Activated T-cell treated with anti-CD3 and anti-CD28 coated beads for 1 hour (primary cell): ENCODE data around the gene NEURL4.
"Not testable (repeated sequence)": the region's sequence is repeated elsewhere in the genome, so short reads cannot be mapped to it uniquely, and the experiment has no call there.

Experiments
- DNase-seq: peaks from one replicate; pipeline ENCODE4 v3.0.0-alpha.2; 2020; ENCODE audit warnings: low read depth

Gene NEURL4

DNA sequence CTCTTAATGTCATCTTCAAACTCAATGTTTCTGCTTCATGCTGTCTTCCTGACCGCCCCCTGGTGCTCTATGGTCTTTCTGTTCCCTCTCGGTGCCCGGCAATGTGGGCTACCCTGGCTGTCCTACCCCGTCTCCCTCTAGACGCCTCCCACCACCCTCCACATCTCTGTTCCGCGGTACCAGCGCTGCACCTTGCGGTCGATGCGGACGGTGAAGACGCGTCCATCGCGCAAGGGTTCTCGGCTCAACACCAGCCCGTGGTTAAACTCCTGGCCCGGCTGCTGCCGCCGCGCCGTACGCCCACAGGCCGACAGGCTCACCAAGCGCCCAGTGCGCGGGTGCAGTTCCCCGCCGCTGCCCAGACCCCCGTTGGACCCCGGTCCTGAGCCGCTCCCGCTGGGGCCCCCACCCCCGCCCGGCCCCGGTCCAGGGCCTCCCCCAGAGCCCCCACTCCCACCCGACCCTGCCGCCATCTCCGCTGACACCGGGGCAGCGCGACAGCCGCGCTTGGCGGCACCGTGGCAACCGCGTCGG lies at the start of gene NEURL4:
Gene NEURL4 (minus strand): TSS at position 496 of the 534 bp plus-strand sequence. CDS start 23 bp downstream, at position 473.
- DNase-seq, result no peak

DNA sequence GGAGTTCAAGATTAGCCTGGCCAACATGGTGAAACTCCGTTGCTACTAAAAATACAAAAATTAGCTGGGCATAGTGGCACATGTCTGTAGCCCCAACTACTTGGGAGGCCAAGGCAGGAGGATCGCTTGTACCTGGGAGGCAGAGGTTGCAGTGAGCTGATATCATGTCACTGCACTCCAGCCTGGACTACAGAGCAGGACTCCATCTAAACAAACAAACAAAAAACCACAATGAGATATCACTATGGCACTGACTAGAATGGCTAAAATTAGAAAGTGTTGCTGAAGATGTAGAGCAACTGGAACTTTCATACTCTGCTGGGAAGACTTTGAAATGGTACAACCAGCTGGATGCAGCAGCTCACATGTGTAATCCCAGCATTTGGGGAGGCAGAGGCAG lies 45.2 kb upstream of the NEURL4 start:
- no peak for DNase-seq

DNA sequence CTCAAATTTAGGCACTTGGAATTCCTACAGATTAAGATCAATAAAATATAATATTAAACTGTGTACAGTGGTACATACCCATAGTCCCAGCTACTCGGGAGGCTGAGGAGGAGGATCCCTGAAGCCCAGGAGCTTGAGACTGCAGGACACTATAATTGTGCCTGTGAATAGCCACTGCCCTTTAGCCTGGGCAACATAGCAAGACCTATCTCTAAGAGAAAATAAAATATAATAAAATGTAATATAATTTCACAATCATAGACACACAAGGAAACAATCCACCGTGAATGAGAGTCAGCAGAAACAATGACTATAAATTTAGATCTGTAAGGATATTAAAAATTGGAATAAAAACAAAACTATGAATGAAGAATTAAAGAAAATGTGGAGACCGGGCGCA lies 41.7 kb upstream of the NEURL4 start:
- DNase-seq, result no peak

DNA sequence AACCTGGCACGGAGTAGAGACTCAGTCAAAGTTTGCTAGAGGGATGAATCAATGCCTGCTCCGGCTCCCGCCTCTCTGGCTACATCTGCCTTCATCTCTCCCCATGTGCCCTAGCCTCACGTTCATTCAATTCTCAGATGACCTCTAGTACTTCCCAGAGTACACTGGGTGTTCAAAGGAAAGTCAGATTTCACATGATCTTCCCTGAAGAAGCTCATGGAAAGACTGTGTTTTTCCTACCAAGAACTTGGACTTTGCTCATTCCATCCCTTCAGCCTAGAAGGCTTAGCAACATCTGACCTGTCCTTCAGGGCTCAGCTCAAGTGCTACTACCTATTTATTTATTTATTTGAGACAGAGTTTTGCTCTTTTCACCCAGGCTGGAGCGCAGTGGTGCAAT lies 40.7 kb upstream of the NEURL4 start:
- no peak for DNase-seq

DNA sequence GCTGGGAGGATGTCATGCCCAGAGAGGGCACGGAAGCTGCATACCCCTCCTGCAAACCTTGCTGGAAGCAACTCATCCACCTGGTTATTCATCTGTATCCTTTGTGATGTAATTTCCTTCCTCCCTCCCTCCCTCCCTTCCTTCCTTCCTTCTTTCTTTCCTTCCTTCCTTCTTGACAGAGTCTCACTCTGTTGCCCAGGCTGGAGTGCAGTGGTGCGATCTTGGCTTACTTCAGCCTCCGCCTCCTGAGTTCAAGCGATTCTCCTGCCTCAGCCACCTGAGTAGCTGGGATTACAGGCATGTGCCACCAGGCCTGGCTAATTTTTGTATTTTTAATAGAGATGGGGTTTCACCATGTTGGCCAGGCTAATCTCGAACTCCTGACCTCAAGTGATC lies 39.5 kb upstream of the NEURL4 start:
- DNase-seq, result not testable (repeated sequence)

DNA sequence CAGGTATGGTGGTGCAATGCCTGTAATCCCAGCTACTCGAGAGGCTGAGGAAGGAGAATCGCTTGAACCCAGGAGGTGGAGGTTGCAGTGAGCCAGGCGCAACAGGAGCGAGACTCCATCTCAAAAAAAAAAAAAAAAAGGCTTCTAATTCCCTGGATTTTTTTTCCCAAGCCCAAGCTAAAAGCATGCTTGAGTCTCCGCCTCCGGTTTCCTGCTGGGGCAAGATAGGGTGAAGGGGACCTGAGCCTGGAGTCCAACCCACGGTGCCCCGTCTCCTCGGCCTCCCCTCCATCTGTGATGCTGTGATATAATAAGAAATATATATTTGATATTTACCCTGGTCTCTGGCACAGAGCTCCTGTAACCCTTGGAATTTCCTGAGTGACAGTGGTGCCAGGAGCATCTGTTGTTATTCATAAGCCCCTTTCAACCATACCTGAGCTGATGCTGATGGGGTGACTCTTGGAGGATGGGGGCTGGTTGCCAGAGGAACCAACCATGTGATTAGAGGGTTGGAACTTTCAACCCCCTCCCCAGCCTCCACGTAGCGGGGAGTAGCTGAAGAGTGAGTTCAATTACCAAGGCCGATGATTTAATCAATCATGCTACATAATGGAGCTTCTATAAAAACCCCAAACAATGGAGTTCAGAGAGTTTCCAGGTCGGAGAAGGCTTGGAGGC lies 38.9 kb upstream of the NEURL4 start:
- no peak for DNase-seq

DNA sequence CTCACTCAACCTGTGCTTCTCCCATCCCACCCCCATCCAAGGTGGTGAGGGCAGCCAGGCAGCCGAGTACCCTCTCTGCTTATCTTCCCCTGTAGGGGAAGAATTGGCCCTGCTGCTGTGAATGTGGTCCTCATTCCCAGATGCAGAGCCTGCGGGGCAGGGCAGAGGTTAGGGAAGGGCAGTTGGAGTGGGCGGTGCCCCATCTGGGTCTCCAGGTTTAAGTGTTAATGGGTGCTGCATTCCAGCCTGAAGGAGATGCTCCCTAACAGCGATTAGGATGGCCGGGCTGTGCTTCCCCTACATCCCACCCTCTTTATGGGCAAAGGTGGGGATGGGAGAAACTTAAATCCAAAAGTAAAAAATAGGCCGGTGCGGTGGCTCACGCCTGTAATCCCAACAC lies 37.9 kb upstream of the NEURL4 start:
- DNase-seq, result no peak

DNA sequence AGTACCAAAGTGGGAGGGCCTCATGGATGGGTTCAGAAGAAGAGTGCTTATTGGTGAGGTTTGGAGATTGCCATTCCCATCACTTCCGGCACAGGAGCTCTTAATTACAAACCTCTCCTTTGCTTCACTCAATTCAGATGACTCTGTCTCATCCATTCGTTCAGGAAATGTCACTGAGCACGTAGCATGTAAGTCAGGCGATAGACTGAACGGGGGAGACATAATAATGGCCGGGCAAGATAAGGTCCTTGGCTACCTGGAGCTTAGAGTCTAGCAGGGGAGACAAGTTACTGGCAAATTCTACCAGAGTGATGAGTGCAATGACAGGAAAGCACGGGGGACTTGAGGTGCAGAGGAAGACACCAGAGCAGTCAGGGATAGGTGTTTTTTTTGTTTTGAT lies 36.8 kb upstream of the NEURL4 start:
- DNase-seq, result not testable (repeated sequence)

DNA sequence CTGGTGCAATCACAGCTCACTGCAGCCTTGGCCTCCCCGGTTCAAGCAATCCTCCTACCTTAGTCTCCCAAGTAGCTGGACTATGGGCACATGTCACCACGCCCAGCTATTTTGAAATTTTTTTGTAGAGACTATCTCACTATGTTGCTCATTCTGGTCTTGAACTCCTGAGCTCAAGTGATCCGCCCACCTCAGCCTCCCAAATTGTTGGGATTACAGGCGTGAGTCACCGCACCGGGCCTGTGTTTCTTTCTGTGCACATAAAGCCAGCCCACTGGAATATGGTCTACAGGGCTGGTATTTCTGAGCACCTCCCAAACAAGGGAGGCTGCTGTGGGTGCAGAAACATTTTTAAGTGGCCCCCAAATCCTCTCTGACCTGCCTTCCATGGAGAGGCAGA lies 34.2 kb upstream of the NEURL4 start:
- no peak for DNase-seq

DNA sequence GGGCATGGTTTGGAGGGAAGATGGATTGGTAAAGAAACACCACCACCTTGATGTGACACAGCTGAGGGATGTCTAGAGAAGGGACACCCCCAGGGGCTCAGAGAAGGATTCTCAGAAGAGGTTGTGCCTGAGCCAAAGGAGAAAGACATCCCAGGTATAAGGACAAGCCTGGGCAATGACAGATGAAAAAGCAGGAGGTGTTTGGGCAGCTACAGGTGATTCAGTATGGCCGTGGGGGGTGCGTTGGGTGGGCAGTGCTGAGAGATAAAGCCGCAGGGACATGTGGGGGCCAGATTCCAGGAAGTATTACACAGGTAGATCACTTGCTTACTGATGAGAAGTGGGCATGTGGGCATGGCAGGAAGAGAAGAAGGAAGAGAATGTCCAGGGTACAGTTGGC lies 32.8 kb upstream of the NEURL4 start:
- no peak for DNase-seq

DNA sequence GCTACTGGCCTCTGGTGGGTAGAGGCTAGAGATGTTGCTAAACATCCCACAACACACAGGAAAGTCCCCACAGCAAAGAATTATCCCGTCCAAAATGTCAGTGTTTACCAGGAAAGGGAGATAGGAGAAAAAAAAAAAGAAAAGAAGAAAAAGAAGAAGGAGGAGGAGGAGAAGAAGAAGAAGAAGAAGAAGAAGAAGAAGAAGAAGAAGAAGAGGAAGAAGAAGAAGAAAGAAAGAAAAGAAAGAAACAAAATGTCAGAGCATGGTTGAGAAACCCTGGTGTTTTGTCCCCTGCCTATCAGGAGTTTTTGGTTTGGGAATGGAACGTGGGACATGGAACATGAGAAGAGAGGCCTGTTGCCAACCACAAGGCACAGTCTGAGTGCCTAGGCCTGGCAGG lies 28.2 kb upstream of the NEURL4 start:
- DNase-seq, result no peak

DNA sequence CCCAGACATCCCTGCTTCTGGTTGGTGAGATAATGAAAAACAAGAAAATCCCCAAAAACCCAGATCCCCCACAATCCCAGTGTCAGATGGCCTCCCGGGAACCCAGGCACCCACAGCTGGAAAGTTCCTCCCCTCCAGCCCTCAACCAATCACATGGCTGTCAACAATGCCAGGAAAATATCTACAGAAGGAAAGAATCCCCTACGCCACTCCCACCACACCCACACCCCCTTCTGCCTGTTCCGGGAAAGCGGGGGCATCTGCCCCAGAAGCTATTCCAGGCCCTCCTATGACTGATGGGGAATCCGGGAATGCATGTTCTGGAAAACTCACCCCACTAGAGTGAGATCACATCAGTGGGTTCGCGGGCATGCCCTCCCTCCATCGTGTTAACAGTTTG lies 27.6 kb upstream of the NEURL4 start:
- DNase-seq, result no peak

DNA sequence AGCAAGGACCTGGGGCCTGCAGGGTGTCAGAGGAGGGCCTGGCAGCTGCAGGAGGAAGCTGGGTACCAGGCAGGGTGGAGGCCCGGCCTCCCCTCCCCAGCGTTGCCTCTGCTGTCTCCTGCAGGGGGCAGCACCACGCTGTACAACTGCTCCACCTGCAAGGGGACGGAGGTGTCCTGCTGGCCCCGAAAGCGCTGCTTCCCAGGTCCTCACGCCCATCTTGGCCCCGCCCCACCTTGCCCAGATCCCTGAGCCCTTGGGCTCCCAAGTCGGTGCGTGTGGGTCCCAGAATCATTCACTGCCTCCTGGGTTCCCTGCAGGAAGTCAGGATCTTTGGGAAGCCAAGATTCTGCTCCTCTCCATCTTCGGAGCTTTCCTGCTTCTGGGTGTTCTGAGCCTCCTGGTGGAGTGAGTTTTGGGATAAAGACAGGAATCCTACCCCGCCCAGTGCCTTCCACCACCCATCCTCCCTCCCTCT lies 27.0 kb upstream of the NEURL4 start:
- peak; percentile 83 for DNase-seq

DNA sequence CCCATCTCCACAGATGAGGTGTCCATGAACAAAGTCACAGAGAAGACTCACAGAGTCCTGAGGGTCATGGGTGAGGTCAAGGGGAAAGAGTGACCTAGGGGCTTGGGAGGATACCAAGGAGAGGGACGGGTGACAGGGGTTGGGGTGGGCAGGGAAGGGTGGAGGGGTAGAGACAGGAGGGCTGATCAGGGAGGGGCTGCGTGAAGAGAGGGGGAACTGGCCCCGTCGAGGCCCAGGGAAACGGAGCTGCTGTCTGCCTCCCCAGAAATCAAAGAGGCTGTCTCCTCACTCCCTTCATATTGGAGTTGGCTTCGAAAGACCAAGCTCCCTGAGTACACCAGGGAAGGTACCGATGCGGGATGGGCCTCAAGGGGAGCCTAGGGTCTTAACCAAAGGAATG lies 26.4 kb upstream of the NEURL4 start:
- no peak for DNase-seq

DNA sequence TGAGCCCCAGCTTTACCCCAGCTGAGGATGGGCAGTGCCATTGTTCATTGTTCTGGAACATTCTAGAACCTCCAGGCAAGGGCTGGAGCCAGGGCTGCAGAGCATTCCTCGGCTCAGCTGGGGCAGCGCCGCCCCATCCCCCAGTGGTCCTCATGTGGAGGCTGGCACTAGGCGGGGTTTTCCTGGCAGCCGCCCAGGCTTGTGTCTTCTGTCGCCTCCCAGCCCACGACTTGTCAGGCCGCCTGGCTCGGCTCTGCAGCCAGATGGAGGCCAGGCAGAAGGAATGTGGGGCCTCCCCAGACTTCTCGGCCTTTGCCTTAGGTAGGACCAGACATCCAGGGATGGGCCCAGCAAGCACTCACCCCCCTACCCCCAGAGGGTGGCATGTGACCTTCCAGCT lies 25.9 kb upstream of the NEURL4 start, which contains the start of gene TMEM95:
Gene TMEM95 (plus strand): TSS at position 104 of the 400 bp plus-strand sequence. CDS start 49 bp downstream, at position 153.
- DNase-seq, result no peak

DNA sequence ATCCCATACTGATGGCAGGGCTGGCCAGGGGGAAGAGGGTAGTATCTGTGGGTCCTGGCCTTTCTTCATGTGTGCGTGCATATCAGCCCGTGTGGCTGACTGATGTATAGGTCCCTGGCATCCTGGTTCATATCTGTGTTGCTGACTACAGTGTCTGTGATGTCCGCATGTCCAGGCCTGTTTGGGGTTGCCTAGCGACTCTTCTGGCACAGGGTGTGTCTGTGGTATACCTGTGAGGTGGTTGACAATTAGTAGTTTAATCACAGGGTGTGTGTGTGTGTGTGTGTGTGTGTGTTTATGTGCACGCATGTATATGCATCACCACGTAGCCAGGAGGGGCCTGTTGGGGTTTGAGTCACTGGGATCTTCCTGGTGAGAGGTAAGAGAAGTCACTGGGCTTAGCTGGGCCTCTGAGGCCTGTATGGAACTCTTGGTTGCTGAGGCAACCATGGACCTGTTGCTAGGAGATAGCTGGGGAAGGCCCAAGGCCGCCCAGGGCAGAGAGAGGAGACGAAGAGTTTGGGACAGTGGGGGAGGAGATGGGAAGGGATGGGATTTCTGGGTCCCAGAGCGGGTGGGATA lies 25.2 kb upstream of the NEURL4 start:
- no peak for DNase-seq

DNA sequence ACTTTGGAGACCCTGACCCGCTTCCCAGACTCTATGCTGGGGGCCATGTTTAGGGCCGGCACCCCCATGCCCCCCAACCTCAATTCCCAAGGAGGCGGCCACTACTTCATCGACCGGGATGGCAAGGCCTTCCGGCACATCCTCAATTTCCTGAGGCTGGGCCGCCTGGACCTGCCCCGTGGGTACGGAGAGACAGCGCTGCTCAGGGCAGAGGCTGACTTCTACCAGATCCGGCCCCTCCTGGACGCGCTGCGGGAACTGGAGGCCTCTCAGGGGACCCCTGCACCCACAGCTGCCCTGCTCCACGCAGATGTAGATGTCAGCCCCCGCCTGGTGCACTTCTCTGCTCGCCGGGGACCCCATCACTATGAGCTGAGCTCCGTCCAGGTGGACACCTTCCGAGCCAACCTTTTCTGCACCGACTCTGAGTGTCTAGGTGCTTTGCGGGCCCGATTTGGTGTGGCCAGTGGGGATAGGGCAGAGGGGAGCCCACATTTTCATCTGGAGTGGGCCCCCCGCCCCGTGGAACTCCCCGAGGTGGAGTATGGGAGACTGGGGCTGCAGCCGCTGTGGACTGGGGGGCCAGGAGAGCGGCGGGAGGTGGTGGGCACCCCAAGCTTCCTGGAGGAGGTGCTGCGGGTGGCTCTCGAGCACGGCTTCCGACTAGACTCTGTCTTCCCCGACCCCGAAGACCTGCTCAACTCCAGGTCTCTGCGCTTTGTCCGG lies 23.9 kb upstream of the NEURL4 start:
- DNase-seq, result no peak

DNA sequence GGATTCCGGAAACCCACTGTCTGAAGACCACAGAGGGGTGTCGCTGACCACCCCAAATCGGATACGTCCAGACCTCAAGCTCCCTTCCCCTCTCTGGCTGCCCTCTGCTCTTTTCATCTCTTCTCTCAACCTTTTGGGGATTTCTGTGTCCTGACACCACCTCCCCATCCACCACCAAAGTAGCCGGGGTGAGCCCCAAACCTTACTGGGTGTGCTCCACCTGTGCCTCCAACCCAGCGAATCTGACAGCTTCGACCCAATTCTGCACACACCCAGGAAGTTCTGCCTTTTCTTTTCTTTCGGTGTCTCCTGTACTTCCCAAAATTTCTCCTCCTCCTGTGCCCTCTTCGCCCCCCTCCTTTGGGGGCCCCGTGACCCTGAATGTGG lies 23.4 kb upstream of the NEURL4 start:
- no peak for DNase-seq

DNA sequence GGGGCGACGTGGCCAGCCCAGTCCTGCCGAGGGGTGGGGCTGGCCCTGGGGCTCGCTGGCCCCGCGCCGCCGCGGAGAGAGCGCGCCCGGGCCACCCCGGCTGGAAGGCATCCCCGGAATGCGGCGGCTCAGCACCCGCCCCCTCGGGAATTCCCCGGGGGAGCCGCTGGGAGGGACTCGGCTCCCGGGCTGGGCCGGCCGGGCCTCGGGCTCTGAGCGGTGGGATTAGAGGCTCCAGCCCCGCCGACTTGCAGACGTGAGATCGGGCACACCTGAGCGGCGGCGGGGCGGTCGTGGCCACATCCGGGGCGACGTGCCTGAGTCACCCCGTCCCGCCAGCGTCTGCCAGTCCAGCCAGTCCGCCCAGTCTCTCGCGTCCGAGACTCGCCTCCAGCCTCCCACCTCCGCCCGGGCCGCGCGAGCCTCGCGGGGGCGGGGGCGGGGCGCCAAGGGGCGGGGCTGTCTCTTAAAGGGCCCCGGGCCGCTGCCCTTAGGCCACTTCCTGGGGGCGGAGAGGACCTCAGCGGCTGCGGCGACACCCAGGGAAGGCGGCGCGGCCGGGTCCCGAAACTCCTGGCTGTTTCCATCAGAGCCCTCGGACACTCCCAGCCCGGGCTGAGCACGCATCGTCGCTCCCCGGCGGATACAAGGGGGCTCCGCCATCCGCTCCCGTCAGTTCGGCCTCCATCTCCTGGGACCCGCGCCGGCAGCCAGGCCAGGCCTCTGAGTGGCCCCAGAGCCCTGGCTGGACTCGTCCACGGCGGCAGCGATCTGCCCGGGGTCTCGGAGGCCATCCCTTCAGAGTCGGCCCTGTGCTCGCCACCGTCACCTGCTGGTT lies 22.7 kb upstream of the NEURL4 start, which contains the start of gene KCTD11:
Gene KCTD11 (plus strand): TSS at position 498 of the 838 bp plus-strand sequence.
- DNase-seq, result peak; percentile 61

DNA sequence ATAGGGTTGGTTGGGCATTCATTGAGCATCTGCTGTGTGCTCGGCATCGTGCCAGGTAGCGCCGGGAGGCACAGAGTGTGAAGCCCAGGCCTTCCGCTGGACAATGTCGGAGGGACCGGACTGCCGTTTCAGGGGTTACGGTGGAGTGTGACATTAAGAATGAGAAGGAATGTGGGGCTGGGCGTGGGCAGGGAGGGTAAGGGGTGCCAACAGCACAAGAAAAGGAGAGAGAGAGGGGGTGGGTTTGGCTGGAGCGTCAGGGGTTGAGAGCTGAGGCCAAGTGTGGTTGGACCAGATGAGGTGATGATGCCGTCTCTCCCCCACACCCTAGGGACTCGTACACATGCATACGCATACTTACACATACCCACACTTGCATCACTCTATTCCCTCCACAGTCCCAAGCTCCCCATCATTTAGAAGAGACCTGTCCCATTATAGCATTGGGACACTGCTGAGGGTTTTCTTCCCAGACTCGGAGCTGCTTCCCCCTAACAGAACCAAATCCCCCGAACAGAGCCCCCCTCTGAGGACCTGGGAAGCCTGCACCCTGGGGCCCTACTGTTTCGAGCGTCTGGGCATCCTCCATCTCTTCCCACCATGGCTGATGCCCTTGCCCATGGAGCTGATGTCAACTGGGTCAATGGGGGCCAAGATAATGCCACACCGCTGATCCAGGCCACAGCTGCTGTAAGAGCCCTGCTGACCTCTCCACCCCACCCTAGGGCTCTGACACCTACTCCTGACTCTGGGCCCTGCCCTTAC lies 19.5 kb upstream of the NEURL4 start:
- DNase-seq, result no peak
